ENCODE data around the gene STRIT1.

Gene STRIT1

GRCh38 chr3:155244216-155244615 is 49.3 kb downstream of the STRIT1 start:
- Mint-ChIP-seq H3K4me1 (no peaks in the 10 kb centered on the region), H3K27me3 (ENCODE audit: low read depth, poor library complexity) (no peaks in the 10 kb centered on the region), H3K36me3 (ENCODE audit: low read depth) (no peaks in the 10 kb centered on the region), H3K27ac (no peak overlapping the region), H3K9me3 (peaks cover 1% of the 10 kb centered on the region), H3K4me3 (no peak overlapping the region)
- TF ChIP-seq CTCF (IDR thresholded peaks at IDR 0.05), result no peak
- DNase-seq, result no peak

GRCh38 chr3:155243512-155243921 is 50.0 kb downstream of the STRIT1 start:
- Mint-ChIP-seq H3K9me3 (no peaks in the 10 kb centered on the region), H3K4me1 (no peaks in the 10 kb centered on the region), H3K27me3 (ENCODE audit: low read depth, poor library complexity) (no peaks in the 10 kb centered on the region), H3K4me3 (no peak overlapping the region), H3K36me3 (ENCODE audit: low read depth) (no peaks in the 10 kb centered on the region), H3K27ac (no peak overlapping the region)
- no peak for DNase-seq
- no peak for TF ChIP-seq CTCF (IDR thresholded peaks at IDR 0.05)

GRCh38 chr3:155242342-155242741 is 51.1 kb downstream of the STRIT1 start:
- H3K27ac Mint-ChIP-seq, result no peak overlapping the region
- H3K27me3 Mint-ChIP-seq (ENCODE audit: low read depth, poor library complexity), result no peaks in the 10 kb centered on the region
- no peak for TF ChIP-seq CTCF (IDR thresholded peaks at IDR 0.05)
- no peaks in the 10 kb centered on the region for H3K36me3 Mint-ChIP-seq (ENCODE audit: low read depth)
- no peaks in the 10 kb centered on the region for H3K4me1 Mint-ChIP-seq
- no peak for DNase-seq
- H3K4me3 Mint-ChIP-seq, result no peak overlapping the region
- H3K9me3 Mint-ChIP-seq, result no peaks in the 10 kb centered on the region

GRCh38 chr3:155241579-155241978 is 51.9 kb downstream of the STRIT1 start:
- Mint-ChIP-seq H3K9me3 (no peaks in the 10 kb centered on the region), H3K4me1 (no peaks in the 10 kb centered on the region), H3K27me3 (ENCODE audit: low read depth, poor library complexity) (no peaks in the 10 kb centered on the region), H3K27ac (no peak overlapping the region), H3K4me3 (no peak overlapping the region), H3K36me3 (ENCODE audit: low read depth) (no peaks in the 10 kb centered on the region)
- no peak for DNase-seq
- no peak for TF ChIP-seq CTCF (IDR thresholded peaks at IDR 0.05)
